Measurements from ENCODE around the gene ZNF593. TPM values are rescaled to one million over a fixed set of nuclear protein-coding genes. Genes with fewer than 3 reads are reported as not detected.

ZNF593 gene
- total and polyA plus RNA-seq, 2 donors (not counting 1 experiment from before 2014, with no cell fraction given) = 10.7 to 60.0 TPM

- ChIA-PET POLR2A (no interaction called here), CTCF (interaction anchor here (2.2 kb wide), 1 partner anchor 14 kb away, joined by 9 read pairs; the partner anchor contains the start of gene ZNF593)
- intact Hi-C loops (cut with micrococcal nuclease) = no loop called here
- Histone ChIP-seq H3K79me2 (ENCODE audit: control insufficient read depth, insufficient read depth, low read length) (no peaks in the 10 kb centered on the region), H3K4me2 (replicated peaks; ENCODE audit: low read depth, low read length, poor library complexity, severe bottlenecking) (no peak overlapping the region), H3K4me3 (ENCODE audit: control extremely low read depth in 1 of 5, extremely low read depth in 1 of 5, insufficient read depth in 1 of 5, low read depth in 2 of 5, low read length in 4 of 5) (no peak overlapping the region), H3K27me3 (replicated peaks in 1 of 4; ENCODE audit: control extremely low read depth in 1 of 4, control insufficient read depth in 3 of 4, insufficient read depth in 4 of 4, low read length in 3 of 4) (no peaks in the 10 kb centered on the region), H3K27ac (ENCODE audit: low read length in 2 of 2) (no peak overlapping the region), H3K9me3 (ENCODE audit: control extremely low read depth in 1 of 3, control insufficient read depth in 2 of 3, insufficient read depth in 1 of 3, low read length in 2 of 3) (no peaks in the 10 kb centered on the region), H2AFZ (ENCODE audit: insufficient read depth, low read depth, low read length, poor library complexity, severe bottlenecking) (no peak overlapping the region), H4K20me1 (ENCODE audit: control insufficient read depth, insufficient read depth, low read length, poor library complexity, severe bottlenecking) (no peaks in the 10 kb centered on the region), H3K36me3 (replicated peaks in 1 of 2; ENCODE audit: control extremely low read depth in 1 of 2, control insufficient read depth in 1 of 2, extremely low read depth in 1 of 2, insufficient read depth in 2 of 2, low read length in 1 of 2) (no peaks in the 10 kb centered on the region), H3K9ac (ENCODE audit: low read length) (no peak overlapping the region), H3K4me1 (ENCODE audit: control insufficient read depth in 2 of 2, insufficient read depth in 2 of 2, low read length in 2 of 2) (no peaks in the 10 kb centered on the region)
- TF ChIP-seq CTCF (IDR thresholded peaks at IDR 0.05) (no peak), EZH2 (IDR thresholded peaks at IDR 0.05; ENCODE audit: borderline replicate concordance, insufficient read depth, low read depth, low read length, poor library complexity, severe bottlenecking) (no peak)
- Mint-ChIP-seq H3K9me3 (ENCODE audit: insufficient read depth) (no peaks in the 10 kb centered on the region), H3K4me3 (no peak overlapping the region), H3K27ac (no peak overlapping the region), H3K4me1 (no peaks in the 10 kb centered on the region), H3K27me3 (no peaks in the 10 kb centered on the region)
- DNase-seq (no peak), ATAC-seq (ENCODE audit: low read depth) (no peak)
- 82% methylated on average over 6 of the region's 7 CpGs for WGBS (ENCODE audit: insufficient coverage)
Observed at GRCh38 chr1:26184086-26184485, 14.4 kb downstream of the ZNF593 start.

- ATAC-seq (ENCODE audit: low read depth) (no peak), DNase-seq (no peak)
- no peak overlapping the region for H3K9ac ChIP-seq (ENCODE audit: low read length)
- no peaks in the 10 kb centered on the region for H3K36me3 ChIP-seq (replicated peaks in 1 of 2; ENCODE audit: control extremely low read depth in 1 of 2, control insufficient read depth in 1 of 2, extremely low read depth in 1 of 2, insufficient read depth in 2 of 2, low read length in 1 of 2)
- H3K4me2 ChIP-seq (replicated peaks; ENCODE audit: low read depth, low read length, poor library complexity, severe bottlenecking) = no peak overlapping the region
- no peaks in the 10 kb centered on the region for H4K20me1 ChIP-seq (ENCODE audit: control insufficient read depth, insufficient read depth, low read length, poor library complexity, severe bottlenecking)
- Mint-ChIP-seq H3K4me3 (no peak overlapping the region), H3K4me1 (no peaks in the 10 kb centered on the region), H3K27ac (no peak overlapping the region), H3K9me3 (ENCODE audit: insufficient read depth) (no peaks in the 10 kb centered on the region), H3K27me3 (no peaks in the 10 kb centered on the region)
- 97% methylated on average over 17 of the region's 21 CpGs for WGBS (ENCODE audit: insufficient coverage)
- H3K4me1 ChIP-seq (ENCODE audit: control insufficient read depth in 2 of 2, insufficient read depth in 2 of 2, low read length in 2 of 2) = no peaks in the 10 kb centered on the region
- no peaks in the 10 kb centered on the region for H3K79me2 ChIP-seq (ENCODE audit: control insufficient read depth, insufficient read depth, low read length)
- H3K4me3 ChIP-seq (ENCODE audit: control extremely low read depth in 1 of 5, extremely low read depth in 1 of 5, insufficient read depth in 1 of 5, low read depth in 2 of 5, low read length in 4 of 5) = no peak overlapping the region
- H3K27ac ChIP-seq (ENCODE audit: low read length in 2 of 2) = no peak overlapping the region
- TF ChIP-seq CTCF (IDR thresholded peaks at IDR 0.05) (no peak), EZH2 (IDR thresholded peaks at IDR 0.05; ENCODE audit: borderline replicate concordance, insufficient read depth, low read depth, low read length, poor library complexity, severe bottlenecking) (no peak)
- intact Hi-C loops (cut with micrococcal nuclease) = no loop called here
- no peaks in the 10 kb centered on the region for H3K27me3 ChIP-seq (replicated peaks in 1 of 4; ENCODE audit: control extremely low read depth in 1 of 4, control insufficient read depth in 3 of 4, insufficient read depth in 4 of 4, low read length in 3 of 4)
- no peak overlapping the region for H2AFZ ChIP-seq (ENCODE audit: insufficient read depth, low read depth, low read length, poor library complexity, severe bottlenecking)
- CTCF ChIA-PET = no interaction called here
- POLR2A ChIA-PET = no interaction called here
- H3K9me3 ChIP-seq (ENCODE audit: control extremely low read depth in 1 of 3, control insufficient read depth in 2 of 3, insufficient read depth in 1 of 3, low read length in 2 of 3) = no peaks in the 10 kb centered on the region
Observed at GRCh38 chr1:26184883-26185282, 15.2 kb downstream of the ZNF593 start.
